ENCODE data around the gene IL17RD. TPM values are rescaled to one million over a fixed set of nuclear protein-coding genes. Genes with fewer than 3 reads are reported as not detected.

Gene IL17RD
- total RNA-seq, 1 experiment from 2014 or later = 0.10 TPM

DNA sequence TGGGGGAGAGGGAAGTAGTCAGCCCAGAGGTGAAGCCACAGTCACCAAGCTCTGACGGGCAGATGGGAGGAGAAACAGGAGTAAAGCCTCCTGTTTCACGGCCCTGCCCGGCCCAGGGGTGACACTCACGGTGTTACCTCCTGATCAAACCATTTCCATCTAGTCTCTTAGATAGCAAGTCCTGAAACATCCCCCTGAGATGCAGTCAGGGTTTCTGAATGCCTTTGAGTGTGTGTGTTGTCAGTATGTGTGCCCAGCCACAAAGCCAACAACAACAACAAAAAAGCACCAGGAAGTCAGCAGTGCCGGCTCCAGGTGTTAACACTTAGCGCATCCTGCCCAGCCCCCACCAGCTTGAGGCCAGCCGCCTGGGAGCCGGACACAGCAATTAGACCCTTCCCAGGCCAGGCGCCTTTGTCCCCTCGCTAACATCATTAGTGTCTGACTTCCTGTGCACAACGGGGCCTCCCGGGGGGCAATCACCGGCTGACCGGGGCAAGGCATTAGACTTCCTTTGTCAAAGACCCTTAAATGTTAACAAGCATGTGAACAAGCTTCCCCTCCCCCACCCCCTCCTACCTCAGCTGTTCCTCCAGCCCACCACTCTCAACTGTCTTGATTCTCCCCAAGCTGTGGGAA is 34.5 kb downstream of the IL17RD start:
- DNase-seq (ENCODE audit: low spot score) = no peak

- no peak for DNase-seq (ENCODE audit: low spot score)
These were observed 36.1 kb downstream of the IL17RD start for GRCh38 chr3:57128826-57129667.

- DNase-seq (ENCODE audit: low spot score) = no peak
These were observed 37.1 kb downstream of the IL17RD start for GRCh38 chr3:57127891-57128518.

- DNase-seq (ENCODE audit: low spot score) = no peak
These were observed 38.9 kb downstream of the IL17RD start for GRCh38 chr3:57126244-57126643.

- no peak for DNase-seq (ENCODE audit: low spot score)
These were observed 44.5 kb downstream of the IL17RD start for GRCh38 chr3:57120451-57121174.

DNA sequence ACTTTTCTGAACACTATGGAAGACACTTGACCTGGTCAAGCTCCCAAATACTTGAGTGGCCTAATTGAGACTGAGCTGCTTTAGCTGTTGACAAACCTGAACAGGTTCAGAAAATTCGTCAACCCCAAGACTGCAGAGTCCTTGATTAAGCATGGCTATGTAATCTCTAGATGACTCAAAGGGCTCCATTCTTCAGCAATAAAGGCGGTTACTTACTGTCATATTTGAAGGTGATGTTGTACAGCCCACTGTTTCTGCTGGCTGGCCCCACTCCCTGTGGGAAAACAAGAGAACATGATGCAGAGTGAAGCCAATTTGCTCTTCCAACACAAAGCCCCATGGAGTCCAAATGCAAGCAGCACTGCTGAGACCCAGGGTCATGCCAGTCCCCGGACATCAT is 45.1 kb downstream of the IL17RD start:
- DNase-seq (ENCODE audit: low spot score) = no peak

GRCh38 chr3:57118254-57118653 is 46.9 kb downstream of the IL17RD start:
- DNase-seq (ENCODE audit: low spot score) = no peak

DNA sequence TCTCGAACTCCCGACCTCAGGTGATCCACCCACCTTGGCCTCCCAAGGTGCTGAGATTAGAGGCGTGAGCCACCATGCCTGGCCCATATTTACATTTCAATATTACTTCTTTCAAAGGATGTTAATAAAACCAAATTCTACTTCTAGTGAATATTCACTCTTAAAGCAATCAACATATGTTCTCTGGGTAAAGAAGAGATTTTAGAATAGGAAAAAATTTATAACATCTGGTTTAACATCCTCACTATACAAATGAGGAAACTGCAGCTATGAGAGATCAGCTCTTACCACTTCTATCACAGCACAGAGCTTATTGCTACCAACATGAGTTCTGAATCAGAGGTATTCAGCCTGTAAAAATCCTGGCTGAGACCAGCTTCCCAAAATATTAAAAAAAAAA is 48.7 kb downstream of the IL17RD start:
- no peak for DNase-seq (ENCODE audit: low spot score)

DNA sequence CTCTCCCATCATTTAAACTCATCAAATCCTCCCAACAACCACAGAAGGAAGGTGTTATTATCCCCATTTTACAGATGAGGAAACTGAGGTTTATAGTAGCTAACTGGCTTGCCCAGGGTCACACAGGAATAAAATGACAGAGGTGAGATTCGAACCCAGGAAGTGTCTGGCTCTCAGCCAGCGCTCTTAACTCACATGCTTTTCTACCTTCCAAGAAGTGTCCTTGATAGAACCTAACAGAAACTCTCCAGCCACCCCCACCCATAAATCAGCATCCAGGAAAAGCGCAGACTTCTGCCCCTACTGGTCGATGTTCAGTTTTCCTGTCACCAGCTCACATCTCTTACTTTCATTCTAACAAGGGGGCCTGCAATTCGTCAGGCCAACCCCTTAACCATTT is 52.9 kb downstream of the IL17RD start:
- DNase-seq (ENCODE audit: low spot score) = peak; percentile 15

GRCh38 chr3:57110798-57111197 is 54.4 kb downstream of the IL17RD start:
- DNase-seq (ENCODE audit: low spot score) = no peak

DNA sequence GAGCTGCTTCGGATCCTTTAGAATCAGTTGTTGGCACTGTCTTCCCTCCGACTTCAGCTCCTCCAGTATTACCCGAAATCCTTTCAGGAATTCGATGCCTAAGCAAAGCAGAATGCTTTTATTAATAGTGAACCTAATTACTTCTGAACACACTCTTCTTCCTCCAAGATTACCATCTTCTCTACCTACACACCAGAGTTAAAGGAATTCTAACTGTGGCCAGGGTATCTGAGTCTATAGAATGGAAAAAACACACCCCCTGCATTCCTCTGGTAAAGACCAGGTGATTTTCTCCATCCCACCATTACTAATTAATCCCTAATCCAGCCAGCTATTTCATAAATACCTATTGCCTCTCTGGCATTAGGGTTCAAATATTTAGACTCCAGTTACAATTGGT is 54.9 kb downstream of the IL17RD start:
- no peak for DNase-seq (ENCODE audit: low spot score)

- peak; percentile 64 for DNase-seq (ENCODE audit: low spot score)
These were observed 55.5 kb downstream of the IL17RD start for GRCh38 chr3:57109437-57110199.

DNA sequence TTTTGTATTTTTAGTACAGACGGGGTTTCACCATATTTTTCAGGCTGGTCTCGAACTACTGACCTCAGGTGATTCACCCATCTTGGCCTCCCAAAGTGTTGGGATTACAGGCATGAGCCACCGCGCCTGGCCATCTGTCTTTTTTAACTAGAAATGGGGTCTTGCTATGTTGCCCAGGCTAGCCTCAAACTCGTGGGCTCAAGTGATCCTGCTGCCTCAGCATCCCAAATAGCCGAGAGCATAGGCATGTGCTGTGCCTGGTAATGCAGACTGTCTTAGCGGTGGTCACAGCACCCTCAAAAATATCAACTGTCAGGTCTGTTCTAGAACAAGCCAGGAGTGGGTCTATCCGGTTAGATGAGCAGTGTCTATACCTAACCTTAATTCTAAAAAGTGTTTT is 56.5 kb downstream of the IL17RD start:
- no peak for DNase-seq (ENCODE audit: low spot score)

DNA sequence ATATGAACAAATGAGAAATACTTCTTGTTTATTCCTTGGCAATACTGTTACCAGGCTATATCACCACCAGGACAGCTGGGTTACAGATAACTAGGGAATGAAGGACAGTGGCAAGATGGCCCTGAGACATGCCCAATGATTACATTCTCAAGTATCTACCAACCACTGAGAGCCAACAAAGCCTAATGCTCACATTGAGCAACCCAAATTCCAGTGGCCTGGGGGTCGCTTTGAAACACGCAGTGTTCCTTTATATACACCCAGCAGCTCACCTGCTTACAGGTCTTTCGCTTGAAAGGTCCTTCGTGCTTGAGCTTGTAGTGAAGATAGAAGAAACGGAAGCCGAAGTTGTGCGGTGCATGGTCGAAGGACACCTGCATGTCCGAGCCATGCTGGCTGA is 59.6 kb downstream of the IL17RD start:
- DNase-seq (ENCODE audit: low spot score) = no peak

GRCh38 chr3:57100046-57100695 is 65.0 kb downstream of the IL17RD start:
- peak; percentile 80 for DNase-seq (ENCODE audit: low spot score)

DNA sequence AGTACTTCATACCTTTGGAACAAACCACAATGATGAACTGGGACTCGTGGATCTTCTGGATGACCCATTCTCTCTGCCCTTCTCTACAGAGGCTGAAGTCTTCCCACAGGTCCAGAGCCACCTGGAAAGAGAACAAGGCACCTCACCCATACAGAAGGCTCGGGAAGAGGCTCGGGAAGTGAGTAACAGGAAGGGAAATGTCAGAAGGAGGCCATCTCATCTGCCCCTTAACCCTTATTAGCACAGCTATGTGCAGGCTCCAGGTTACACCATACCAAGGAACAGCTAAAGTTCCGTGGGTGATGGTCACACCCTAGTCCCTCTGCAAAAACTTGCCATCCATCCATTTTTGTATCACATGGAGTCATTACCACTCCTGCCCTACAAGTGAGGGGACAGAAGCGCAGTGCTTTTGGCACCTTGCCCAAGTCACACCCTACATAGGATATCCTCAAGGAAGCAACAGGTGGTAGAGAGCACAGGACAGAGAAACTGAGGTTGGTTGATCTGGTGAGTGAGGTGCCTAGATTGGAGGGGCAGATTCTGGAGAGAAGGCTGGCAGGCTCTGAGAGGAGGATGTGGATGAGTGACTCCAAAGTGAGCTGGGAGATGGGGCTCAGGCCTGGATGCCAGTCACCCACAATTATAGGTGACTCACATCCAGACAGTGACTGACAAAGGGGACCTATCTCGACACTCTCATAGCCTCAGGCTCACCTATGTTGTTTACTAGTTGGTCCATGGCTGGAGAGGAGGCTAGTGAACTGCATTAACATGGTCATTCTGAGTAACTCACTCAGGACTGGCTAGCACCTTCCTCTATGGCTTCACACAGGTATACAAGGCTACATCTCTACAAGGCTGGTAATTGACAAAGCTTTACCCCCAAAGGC is 66.5 kb downstream of the IL17RD start:
- DNase-seq (ENCODE audit: low spot score) = no peak

DNA sequence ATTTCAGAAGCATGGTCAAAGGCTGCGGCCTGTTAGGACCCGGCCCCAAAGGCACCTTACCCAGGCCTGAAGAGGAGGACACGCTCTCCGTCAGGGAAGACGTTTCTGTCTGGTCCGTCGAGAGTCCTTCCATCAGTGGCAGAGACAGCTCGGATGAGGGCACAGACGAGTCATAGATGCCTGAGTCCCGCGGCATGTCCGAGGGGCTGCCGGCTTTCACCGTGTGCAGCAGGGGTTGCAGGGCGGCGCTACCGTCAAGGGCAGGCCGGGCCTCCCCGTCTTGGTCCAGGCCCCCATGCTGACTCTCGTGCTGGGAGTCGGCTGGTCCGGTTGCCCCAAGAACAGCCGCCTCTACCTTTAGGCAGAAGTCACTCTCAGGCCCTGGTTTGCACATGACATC is 67.6 kb downstream of the IL17RD start:
- DNase-seq (ENCODE audit: low spot score) = no peak

GRCh38 chr3:57095363-57095762 is 69.8 kb downstream of the IL17RD start:
- no peak for DNase-seq (ENCODE audit: low spot score)

- no peak for DNase-seq (ENCODE audit: low spot score)
These were observed 70.6 kb downstream of the IL17RD start for GRCh38 chr3:57094575-57094974.

All from HT-29 (cell line).